ENCODE results near the gene TAF1A.

TAF1A gene

GRCh38 chr1:222529916-222530315 is 59.8 kb downstream of the TAF1A start:
- no peak for DNase-seq

- no peak for DNase-seq
Observed at GRCh38 chr1:222529181-222529580, 60.6 kb downstream of the TAF1A start.

GRCh38 chr1:222525951-222526350 is 63.8 kb downstream of the TAF1A start:
- no peak for DNase-seq

GRCh38 chr1:222523852-222524251 is 65.9 kb downstream of the TAF1A start:
- no peak for DNase-seq

- no peak for DNase-seq
Observed at GRCh38 chr1:222522105-222522915, 67.4 kb downstream of the TAF1A start.

- no peak for DNase-seq
Observed at GRCh38 chr1:222521299-222522104, 68.2 kb downstream of the TAF1A start.

Measured in NCI-H2227 treated with DMSO at 0.1 percent for 48 hours (cell line).